Ishikawa (cell line): Measurements from ENCODE around the gene AGMO.

Experiments used
- CEBPB ChIP-seq: IDR thresholded peaks from 2 replicates; pipeline ENCODE4 v1.6.1; 2012
- CREB1 ChIP-seq: IDR thresholded peaks from 2 replicates; pipeline ENCODE4 v1.6.1; 2012; ENCODE audit warnings: low read depth
- EGR1 ChIP-seq: IDR thresholded peaks from 2 replicates; pipeline ENCODE4 v1.6.1; 2012
- EP300 ChIP-seq: IDR thresholded peaks from 2 replicates; pipeline ENCODE4 v1.6.1; 2012; ENCODE audit warnings: borderline replicate concordance
- FOXM1 ChIP-seq: IDR thresholded peaks from 2 replicates; pipeline ENCODE4 v1.6.1; 2012; ENCODE audit warnings: low read depth, borderline replicate concordance
- NFIC ChIP-seq: IDR thresholded peaks from 2 replicates; pipeline ENCODE4 v1.6.1; 2012
- RAD21 ChIP-seq: IDR thresholded peaks from 2 replicates; pipeline ENCODE4 v1.6.1; 2012; ENCODE audit warnings: low read depth
- TAF1 ChIP-seq: IDR thresholded peaks from 2 replicates; pipeline ENCODE4 v1.6.1; 2012; ENCODE audit warnings: low read depth, mild to moderate bottlenecking
- TCF12 ChIP-seq: IDR thresholded peaks from 2 replicates; pipeline ENCODE4 v1.6.1; 2012; ENCODE audit warnings: low read depth
- TEAD4 ChIP-seq: IDR thresholded peaks from 2 replicates; pipeline ENCODE4 v1.6.1; 2012
- YY1 ChIP-seq: IDR thresholded peaks from 2 replicates; pipeline ENCODE4 v1.6.1; 2012; ENCODE audit warnings: low read depth
- ZBTB7A ChIP-seq: IDR thresholded peaks from 2 replicates; pipeline ENCODE4 v1.6.1; 2012; ENCODE audit warnings: low read depth
- TF ChIP-seq, protein P1 (sequence below): IDR thresholded peaks from 2 replicates; pipeline ENCODE4 v1.6.1; 2012
- TF ChIP-seq, protein P2 (sequence below): IDR thresholded peaks from 2 replicates; pipeline ENCODE4 v1.6.1; 2012; ENCODE audit warnings: low read depth, mild to moderate bottlenecking
- TF ChIP-seq, protein P3 (sequence below): IDR thresholded peaks from 2 replicates; pipeline ENCODE4 v1.6.1; 2012

AGMO gene

DNA sequence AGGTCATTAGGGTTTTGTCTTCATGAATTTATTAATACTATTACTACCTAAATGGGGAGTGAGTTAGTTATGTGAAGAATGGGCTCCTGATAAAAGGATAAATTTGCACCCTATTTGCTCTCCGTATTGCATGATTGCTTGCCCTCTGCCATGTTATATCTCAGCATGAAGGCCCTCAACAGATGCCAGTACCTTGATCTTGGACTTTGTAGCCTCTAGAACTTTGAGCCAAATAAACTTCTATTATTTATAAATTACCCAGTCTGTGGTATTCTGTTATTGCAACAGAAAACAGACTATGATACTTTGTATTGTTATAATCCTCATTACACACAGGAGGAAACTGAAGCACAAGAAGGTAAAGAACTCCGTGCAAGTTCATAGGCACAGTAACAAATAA, 150.8 kb downstream of the AGMO start:
- no peak for TF ChIP-seq EGR1
- no peak for TF ChIP-seq CEBPB
- no peak for TF ChIP-seq EP300
- TF ChIP-seq YY1, result no peak
- TF ChIP-seq TEAD4, result no peak
- no peak for TF ChIP-seq ZBTB7A
- no peak for TF ChIP-seq RAD21
- TF ChIP-seq, protein P1, sequence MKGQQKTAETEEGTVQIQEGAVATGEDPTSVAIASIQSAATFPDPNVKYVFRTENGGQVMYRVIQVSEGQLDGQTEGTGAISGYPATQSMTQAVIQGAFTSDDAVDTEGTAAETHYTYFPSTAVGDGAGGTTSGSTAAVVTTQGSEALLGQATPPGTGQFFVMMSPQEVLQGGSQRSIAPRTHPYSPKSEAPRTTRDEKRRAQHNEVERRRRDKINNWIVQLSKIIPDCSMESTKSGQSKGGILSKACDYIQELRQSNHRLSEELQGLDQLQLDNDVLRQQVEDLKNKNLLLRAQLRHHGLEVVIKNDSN, result no peak

DNA sequence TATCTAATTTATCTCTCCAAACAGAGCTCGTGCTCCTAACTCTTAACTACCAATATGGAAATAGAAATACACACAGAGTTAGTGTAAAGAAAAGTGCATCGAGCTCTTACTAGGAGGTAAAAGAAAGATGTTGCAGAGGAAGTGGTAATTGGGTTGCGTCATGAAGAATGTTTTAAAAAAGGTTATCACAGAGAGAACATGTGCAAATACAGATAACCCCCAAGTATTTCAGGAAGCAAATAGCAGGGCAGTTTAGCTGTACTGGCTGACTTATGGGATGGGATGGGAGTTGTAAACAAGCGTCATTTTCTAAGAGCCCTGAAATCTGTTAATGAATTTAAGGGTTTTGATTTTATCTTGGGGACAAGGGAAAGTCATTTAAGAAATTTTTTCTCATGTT, 153.9 kb downstream of the AGMO start:
- TF ChIP-seq EP300 (no peak), TCF12 (no peak), NFIC (no peak), YY1 (no peak), CEBPB (no peak), CREB1 (no peak), ZBTB7A (no peak), RAD21 (no peak), FOXM1 (no peak), TEAD4 (no peak), TAF1 (no peak), EGR1 (no peak)
- TF ChIP-seq, protein P2, sequence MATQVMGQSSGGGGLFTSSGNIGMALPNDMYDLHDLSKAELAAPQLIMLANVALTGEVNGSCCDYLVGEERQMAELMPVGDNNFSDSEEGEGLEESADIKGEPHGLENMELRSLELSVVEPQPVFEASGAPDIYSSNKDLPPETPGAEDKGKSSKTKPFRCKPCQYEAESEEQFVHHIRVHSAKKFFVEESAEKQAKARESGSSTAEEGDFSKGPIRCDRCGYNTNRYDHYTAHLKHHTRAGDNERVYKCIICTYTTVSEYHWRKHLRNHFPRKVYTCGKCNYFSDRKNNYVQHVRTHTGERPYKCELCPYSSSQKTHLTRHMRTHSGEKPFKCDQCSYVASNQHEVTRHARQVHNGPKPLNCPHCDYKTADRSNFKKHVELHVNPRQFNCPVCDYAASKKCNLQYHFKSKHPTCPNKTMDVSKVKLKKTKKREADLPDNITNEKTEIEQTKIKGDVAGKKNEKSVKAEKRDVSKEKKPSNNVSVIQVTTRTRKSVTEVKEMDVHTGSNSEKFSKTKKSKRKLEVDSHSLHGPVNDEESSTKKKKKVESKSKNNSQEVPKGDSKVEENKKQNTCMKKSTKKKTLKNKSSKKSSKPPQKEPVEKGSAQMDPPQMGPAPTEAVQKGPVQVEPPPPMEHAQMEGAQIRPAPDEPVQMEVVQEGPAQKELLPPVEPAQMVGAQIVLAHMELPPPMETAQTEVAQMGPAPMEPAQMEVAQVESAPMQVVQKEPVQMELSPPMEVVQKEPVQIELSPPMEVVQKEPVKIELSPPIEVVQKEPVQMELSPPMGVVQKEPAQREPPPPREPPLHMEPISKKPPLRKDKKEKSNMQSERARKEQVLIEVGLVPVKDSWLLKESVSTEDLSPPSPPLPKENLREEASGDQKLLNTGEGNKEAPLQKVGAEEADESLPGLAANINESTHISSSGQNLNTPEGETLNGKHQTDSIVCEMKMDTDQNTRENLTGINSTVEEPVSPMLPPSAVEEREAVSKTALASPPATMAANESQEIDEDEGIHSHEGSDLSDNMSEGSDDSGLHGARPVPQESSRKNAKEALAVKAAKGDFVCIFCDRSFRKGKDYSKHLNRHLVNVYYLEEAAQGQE, result no peak
- TF ChIP-seq, protein P3, sequence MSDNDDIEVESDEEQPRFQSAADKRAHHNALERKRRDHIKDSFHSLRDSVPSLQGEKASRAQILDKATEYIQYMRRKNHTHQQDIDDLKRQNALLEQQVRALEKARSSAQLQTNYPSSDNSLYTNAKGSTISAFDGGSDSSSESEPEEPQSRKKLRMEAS, result no peak
- TF ChIP-seq, protein P1, result no peak

DNA sequence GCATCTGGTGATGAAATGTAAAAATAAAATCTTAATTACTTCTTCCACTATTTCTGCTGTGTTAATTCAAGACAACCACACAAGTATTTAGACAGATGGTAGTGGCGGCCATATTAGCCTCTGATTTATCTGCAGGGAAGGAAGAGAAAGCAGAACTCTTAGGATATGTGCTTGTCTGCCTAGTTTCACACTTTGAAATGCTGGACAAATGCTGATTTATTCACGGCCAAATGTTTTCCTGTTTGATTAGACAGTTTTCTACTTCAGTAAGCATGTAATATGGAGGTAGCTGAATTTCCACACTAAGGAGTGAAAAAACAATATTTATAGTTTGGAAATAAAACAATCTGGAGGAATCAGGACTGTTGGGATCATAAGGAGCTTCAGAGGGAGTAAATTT, 158.1 kb downstream of the AGMO start:
- TF ChIP-seq CREB1, result no peak
- no peak for TF ChIP-seq TCF12
- TF ChIP-seq CEBPB, result no peak
- no peak for TF ChIP-seq EGR1
- no peak for TF ChIP-seq YY1
- TF ChIP-seq, protein P2, result no peak
- no peak for TF ChIP-seq NFIC
- TF ChIP-seq TEAD4, result no peak
- TF ChIP-seq, protein P3, result no peak
- TF ChIP-seq RAD21, result no peak

DNA sequence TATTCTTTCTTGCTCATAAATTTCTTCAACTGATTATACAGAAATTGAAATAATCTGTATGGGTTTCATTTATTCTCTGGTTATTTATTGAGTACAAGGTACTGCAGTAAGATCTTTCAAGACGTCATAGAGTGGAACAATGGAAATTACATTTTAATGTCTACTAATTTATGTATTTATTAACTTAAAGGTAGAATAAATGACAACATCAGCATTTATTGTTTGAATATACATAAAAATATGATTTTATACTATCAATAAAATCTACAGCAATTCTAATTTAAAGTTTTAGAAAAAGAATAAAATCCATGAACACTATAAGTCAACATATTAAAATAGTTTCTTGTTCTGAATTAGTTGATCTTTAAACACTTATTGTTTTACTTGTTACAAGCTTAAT, 158.5 kb downstream of the AGMO start:
- TF ChIP-seq TEAD4, result no peak
- TF ChIP-seq CREB1, result no peak
- TF ChIP-seq TCF12, result no peak
- TF ChIP-seq EP300, result no peak
- TF ChIP-seq ZBTB7A, result no peak
- TF ChIP-seq FOXM1, result no peak
- TF ChIP-seq, protein P3, result no peak
- TF ChIP-seq, protein P2, result no peak
- TF ChIP-seq, protein P1, result no peak
- TF ChIP-seq EGR1, result no peak
- no peak for TF ChIP-seq CEBPB
- no peak for TF ChIP-seq TAF1
- TF ChIP-seq NFIC, result no peak
- TF ChIP-seq YY1, result no peak
- no peak for TF ChIP-seq RAD21
